HG03108 (cell line): ENCODE results near the gene PRTFDC1.
"Not testable (repeated sequence)": the region's sequence is repeated elsewhere in the genome, so short reads cannot be mapped to it uniquely, and the experiment has no call there.

Experiments used
- ATAC-seq: cut with Tn5 transposase; IDR thresholded peaks from one replicate; pipeline ENCODE4 v1.9.1; 2021; ENCODE audit warnings: moderate library complexity; ENCODE audit not compliant: unreplicated experiment

PRTFDC1 gene

DNA sequence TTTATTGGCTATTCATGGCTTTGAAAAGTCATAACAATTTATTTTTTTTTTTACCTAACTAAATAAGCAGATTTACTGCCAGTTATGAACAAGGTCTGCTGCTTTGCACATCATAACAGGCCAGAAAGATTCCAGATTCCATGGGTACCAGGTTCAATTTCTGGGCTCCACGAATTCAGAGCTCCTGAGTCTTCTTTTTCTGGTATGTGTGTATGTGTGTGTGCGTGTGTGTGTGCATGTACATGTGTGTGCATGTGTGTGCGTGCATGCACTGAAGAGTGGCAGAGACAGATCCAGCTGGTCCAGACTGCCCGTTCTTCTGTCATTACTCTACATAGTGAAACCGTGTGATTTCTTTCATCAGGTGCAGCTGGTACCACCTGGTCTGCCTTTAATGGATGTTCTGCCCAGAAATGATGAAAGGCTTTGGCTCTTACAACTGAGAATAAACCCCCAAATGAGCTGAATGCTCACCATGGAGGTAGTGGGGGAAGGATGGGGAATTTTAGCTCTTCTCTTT lies 14.6 kb upstream of the PRTFDC1 start:
- no peak for ATAC-seq

DNA sequence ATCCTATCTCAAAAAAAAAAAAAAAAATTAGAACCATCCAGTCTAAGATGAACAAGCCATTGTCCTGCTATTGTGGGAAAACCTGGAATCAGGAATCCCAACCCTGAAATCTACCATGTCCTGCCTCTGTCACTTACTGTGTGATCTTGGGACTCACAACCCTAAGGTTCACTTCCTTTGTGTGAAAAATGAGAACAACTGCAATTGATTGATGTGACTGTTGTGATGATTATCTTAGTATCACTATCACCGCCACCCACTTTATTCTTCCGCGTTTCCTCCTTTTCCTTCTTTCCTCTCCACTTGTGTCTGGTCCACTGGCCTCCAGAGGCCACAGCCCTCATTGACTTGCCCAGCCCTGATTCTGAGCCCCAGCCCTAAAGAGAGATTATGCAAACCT lies 12.6 kb upstream of the PRTFDC1 start:
- no peak for ATAC-seq

DNA sequence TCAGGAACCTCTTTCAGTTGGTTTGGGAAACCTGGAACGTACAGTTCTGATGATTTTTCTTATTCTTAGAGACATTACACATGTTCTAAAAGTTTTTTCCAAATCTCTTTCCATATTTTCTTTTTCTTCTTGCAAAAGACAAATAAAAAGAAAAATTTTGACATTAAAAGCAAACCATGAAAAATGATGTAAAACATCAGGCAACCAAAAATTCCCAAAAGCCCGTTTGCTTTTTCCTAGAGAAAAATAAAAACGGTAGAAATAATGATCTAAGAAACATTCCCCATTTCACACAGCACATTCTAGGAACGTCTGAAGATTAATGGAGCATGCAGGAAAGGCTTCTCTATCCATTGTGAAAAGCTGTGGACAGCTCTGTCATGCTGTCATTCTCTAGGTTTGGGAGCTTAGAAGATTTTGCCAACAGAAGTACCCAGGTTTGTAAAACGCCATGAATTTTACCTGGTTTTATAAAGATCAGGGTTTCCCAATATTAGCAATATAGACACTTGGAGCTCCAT lies 11.2 kb upstream of the PRTFDC1 start:
- no peak for ATAC-seq

DNA sequence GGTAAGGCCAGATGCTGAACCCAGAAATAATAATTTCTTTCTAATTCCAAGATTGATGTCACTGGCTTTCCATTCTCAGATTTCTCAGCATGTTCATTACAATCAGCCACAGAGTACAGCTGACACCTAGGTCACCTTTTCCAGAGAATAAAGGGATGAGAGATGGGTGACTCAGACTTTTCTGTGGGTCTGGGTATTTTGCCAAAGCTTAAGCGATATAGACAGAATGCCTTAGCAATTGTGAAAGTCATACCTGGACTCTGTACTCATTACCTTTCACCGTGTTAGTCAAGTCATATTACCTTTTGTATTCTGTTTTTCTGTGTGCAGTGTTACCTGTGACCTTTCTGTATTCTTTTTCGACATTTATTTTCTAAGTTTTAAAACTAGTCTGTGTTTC lies 10.6 kb upstream of the PRTFDC1 start:
- no peak for ATAC-seq

DNA sequence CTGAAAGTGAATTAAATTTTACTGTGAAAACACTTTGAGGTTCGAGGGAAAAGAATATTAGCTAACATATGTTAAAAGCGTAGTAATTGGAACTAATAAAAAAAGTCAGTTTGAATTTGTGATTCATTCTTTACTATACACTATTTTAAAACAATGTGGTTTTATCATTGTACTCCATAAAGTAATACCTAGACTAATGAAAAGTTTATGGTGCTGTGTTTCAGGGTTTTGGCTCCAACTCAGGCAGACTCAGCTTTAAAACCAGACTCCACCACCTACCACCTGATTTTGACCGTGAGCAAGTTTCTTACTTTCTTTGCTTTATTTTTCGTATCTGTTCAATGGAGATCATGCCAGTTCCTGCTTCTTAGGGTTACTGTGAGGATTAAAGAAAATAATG lies 9.2 kb upstream of the PRTFDC1 start:
- no peak for ATAC-seq

DNA sequence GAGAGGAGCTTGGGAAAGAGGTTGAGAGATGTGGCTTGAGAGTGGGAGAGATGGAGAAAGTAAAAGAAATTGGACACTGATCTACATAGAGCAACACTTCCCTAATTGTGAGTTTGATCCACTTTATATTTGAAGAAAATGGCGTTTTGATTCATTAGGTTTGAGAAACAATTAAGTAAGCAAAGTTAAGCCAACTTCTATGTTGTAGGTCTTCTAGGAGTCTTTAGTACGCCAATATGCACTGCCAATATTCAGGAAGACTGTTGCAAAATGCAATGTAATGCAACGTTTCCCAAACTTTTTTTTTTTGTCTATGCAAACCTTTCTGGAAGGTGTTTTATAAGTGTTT lies 7.0 kb upstream of the PRTFDC1 start:
- ATAC-seq = no peak

DNA sequence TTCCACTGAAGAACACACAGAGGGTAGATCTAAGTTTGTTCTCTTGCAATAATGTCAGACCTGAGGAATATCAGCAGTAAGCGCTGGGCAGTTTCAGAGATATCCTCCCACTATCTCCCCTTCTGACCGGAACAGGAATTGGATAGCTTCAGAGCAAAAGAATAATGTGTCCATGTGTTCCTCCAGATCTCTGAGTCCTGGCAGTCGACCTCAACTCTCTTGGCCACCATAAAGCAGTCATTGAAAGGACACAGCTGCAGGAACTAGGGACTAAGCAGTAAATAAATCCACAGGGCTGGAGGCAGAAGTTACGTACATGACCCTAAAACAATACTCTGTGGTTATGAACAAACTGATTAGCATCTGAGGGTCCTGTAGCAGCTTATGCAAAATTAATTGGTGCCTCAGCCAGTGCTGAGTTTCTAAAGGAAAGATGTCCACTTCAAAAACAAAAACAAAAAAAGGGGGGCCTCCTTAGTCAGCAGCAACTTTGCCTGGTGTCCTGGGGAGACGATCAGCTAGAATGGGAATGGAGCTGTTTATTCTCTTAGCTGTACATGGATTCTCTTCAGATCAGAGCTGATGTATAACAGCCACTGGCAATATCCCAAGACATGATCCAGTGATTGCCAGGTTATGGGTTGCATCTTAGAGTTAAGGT lies 6.4 kb upstream of the PRTFDC1 start:
- ATAC-seq = no peak

DNA sequence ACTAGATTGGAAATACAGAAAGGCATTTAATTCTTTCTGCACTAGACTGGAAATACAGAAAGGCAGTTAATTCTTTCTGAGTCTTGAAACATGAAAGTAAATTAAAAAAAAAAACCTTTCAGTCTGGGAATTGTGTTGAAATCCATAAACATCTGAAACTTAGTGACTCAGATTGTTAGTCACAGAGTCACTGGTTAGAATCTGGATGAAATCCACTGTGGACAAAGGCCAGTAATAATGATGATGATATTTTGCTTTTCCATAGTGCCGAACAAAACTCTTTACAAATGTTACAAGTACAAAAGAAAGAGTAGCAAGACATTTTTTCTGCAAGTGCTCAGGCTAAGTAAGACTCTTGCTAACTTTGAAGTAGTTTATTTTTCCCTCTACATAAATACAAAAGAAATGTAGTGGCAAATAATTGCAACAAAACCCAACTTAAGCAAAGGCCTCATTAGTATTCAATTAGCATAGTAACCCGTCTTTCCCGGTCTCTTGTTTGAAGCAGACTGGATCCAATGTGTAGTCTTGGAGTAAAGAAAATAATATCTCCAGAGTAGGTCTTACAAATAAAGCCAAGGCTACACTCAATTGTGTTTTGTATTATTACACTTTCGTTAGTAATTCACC lies 5.8 kb upstream of the PRTFDC1 start:
- no peak for ATAC-seq

DNA sequence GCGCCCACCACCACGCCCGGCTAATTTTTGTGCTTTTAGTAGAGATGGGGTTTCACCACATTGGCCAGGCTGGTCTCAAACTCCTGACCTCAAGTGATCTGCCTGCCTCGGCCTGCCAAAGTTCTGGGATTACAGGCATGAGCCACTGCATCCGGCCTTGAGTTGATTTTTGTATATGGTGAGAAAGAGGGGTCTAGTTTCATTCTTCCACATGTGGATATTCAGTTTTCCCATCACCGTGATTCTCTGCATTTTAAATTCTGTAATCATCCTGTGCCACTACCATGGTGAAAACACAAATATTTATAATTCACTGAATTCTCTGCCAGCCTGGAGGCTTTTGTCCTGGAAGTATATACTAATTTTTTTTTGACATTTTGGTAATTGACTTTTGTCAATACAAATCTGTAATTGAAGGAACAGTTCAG lies 5.2 kb upstream of the PRTFDC1 start:
- ATAC-seq = not testable (repeated sequence)

DNA sequence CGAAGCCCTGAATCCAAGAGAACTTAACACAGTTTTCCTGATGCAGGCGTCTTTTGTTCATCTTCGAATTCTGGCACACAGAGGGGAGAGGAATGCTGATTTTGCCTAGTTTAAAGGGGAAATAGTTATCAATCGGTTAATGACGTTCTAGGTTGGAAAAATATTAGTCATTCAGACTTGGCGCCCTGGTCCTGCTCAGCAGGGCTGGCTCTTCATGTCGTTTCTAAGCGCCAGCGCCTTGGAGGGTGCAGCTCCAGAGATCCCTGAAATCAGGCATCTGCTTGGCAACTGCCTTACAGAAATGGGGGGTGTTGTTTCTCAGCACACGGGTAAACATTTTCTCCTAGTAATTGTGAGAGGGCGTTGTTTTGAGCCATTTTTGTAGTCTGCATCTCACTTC lies 1.3 kb upstream of the PRTFDC1 start:
- no peak for ATAC-seq

DNA sequence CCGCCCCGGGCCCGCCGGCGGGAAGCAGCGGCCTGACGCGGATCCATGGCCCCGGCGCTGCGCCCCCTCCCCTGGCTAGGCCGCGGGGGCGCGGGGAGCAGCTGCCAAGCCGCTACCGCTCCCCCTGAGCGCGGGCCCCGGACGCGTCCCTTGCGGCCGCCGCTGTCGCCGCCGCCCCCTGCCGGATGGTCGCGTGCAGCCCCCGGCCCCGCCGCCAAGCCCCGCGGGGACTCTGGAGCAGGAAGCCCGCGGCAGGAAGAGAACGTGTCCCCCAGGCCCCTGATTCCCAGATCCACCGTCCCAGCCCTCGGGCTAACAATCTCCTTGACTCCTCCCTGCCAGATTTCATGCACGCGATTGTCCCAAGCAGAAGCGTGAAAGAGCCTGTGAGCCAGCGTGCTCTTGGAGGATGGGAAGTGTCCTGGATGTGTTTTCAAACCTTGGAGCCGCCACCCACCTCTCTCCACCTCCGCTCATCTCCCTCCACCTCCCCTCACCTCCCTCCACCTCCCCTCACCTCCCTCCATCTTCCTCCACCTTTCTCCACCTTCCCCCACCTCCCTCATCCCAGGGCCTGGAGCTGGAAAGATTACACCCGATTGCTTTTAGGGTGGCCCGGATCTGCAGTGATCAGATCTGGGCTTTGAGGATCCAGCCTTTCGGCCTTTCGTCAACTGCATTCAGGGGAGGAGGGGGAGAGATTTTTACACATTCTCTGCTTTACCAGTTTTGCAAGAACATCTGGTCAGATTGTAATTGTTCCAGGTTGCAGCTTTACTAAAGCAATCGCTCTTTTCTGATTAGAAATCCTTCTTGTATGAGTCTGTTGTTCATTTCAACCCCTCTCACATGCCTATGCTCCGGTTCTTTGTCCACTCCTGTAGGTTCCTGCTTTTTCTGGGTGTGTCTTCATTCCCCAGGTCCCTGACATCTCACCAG lies 570 bp upstream of the PRTFDC1 start:
- peak; percentile 65 for ATAC-seq

DNA sequence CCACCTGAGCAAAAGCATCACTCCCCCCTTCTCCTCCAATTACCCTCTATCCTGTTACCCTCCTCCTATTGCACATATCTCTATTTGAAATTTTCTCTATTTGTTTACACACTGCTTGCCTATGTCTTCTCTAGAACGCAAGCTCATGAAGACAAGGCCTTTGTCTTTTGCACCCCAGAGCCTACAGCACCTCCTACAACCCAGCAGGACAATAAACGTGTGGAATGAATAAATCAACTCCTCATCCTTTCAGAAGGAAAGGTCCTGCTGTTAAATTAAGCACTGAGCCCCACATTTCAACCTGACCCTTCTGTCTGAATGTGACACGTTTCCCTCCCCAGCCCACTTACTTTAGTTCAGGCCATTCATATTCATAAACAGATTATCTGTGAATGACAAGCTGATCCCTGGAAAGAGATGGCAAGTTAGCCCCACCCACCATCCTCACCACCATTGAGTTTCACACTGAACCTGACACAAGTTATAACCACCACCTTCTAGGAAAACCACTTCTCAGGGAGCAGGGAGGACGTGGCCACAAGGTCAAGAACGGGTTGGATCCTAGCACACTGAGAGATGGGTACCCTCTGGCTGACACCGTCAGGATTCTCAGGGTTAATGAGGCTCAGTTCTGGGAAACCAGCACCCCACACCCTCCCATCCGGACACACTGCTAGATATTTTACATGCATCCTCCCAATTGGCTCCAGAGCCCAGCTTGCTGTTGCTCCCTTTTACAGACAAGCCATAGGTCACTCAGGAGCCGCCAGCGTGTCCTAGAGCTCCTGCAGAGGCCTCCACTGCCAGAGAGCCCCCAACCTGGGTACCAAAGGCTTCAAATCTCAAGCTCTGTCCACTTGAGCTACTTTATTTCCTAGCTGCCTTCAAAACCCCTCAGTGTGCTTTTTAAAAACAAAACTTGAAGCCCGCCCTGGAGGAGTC lies 934 bp downstream of the PRTFDC1 start:
- no peak for ATAC-seq

DNA sequence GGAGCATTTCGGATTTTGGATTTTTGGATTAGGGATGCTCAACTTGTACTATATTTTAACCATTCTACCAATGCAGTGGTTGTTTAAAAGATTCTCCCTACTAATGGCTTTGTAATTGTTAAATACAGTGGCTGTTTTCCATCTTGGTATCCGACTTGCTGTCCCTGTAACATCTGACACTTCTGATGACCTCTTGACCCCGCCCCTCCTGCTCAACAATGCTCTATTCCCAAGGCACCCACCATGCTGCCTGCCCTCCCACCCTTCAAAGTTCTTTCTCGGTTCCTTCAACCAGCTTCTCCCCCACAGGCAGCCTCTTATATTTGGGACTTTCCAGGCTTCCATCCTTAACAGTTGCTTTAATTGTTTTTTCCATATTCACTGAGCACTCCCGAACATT lies 2.0 kb downstream of the PRTFDC1 start:
- no peak for ATAC-seq

DNA sequence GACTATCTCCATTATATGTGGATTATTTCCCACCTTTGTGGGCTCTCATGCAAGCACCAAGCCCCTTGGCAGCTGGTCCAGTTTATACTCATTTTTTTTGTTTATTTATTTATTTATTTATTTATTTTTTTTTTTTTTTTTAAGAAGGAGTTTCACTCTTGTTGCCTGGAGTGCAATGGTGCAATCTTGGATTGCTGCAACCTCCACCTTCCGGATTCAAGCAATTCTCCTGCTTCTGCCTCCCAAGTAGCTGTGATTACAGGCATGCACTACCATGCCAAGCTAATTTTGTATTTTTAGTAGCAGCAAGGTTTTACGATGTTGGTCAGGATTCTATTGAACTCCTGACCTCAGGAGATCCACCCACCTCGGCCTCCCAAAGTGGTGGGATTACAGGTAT lies 2.8 kb downstream of the PRTFDC1 start:
- no peak for ATAC-seq

DNA sequence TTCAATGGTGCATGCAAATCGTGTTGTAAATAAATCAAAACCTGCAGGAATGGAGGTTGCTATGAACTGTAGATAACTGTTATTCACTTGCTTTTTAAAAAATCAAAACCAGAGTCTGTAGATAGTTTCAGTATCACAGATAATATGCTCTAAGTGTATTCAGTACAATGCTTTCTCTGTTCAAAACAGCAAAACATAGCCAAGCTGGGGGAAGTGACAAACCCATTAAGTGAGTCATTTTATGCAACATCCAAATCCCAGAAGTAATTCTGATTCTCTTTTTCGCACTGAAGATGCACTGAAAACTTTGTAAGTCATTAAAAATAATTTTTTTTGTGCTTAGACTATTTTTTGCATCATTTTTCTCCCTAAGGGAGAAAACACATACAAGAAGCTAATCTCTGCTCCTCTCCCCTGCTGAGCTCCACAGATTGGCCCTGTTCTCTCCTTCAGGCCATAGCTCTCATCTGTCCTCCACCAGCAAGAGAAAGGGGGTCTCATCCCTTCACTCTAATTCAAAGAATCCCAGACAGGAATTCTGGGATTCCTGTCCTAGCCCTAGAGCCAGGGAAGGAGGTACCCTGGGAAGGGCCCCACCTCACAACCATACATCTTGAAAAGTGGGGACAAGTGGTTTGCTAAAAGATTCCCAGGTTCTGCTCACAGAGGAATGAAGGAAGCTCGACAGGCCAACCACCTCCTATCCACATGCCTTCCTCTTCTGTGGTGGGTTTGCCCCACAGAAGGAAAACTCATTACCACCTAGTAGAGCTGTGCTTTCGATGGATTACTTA lies 4.9 kb downstream of the PRTFDC1 start:
- ATAC-seq = peak; percentile 69

DNA sequence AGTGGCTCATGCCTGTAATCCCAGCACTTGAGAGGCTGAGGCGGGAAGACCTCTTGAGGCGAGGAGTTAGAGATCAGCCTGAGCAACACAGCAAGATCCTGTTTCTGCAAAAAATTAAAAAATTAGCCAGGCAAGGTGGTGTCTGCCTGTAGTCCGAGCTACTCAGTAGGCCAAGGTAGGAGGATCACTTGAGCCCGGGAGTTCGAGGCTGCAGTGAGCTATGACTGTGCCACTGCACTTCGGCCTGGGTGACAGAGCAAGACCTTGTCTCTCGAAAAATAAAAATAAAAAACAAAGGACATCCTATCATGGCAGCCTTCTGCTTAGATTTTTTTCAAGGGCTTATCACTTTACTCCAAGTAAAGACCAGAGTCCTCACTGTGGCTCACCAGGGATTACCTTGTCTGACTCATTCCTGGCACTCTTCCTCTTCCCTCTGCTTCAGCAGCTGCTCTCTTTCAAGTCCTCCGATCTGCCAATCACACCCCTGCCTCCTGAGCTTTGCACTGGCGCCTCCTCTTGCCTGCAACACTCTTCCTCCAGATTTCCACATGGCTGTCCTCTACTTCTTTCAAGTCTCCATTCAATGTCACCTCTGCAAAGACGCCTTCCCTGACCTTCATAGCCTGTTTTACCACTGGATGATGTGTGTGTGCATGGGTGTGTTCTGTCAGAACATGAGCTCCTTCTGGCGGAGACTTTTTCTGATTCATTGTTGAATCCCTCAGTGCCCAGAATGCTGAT lies 7.7 kb downstream of the PRTFDC1 start:
- no peak for ATAC-seq

DNA sequence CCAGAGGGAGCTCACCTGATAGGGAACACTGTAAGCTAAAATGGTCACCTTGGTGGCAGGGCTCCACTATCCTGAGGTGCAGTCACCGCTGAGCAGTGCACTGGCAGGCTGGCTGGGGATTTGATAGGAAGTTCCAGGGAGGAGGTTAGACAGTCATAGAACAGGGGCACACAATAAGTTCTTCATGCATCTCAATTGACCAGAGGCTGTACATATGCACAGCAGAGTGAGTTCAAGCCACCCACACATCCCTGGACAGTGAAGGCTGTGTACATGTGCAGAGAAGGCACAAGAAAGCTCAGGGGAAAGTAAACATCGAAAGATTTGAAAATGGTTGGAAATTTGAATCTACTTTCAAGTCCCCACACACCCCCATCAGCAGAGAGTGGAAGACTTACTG lies 13.9 kb downstream of the PRTFDC1 start:
- no peak for ATAC-seq

DNA sequence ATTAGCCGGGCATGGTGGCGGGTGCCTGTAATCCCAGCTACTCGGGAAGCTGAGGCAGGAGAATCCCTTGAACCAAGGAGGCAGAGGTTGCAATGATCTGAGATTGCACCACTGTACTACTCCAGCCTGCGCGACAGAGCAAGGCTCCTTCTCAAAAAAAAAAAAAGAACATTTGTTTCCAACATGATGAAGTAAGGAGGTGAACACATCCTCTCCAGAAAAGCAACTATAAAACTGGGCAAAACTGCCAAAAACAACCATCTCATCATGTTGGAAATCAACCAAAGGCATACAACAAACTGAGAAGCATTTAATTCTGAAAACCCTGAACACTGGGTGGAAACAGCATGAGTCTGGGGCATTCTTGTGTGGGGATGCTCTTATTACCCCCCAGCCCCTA lies 14.3 kb downstream of the PRTFDC1 start:
- no peak for ATAC-seq
